Neutrophil (primary cell): ENCODE data around the gene EXOC3L1.
A peak's percentile ranks its signal among the peaks of the same experiment; 100 is the strongest.

Experiments used
- H3K27ac ChIP-seq: fragments of 200-600 bp; sonication (generic); 2 replicates; pipeline ENCODE4 v1.5.1; 2016; ENCODE audit warnings: mild to moderate bottlenecking, moderate library complexity
- H3K27me3 ChIP-seq: fragments of 200-600 bp; sonication (generic); 2 replicates; pipeline ENCODE4 v1.6.0; 2016; ENCODE audit warnings: mild to moderate bottlenecking
- H3K36me3 ChIP-seq: fragments of 200-600 bp; sonication (generic); 2 replicates; pipeline ENCODE4 v1.5.1; 2017
- H3K4me1 ChIP-seq, 2 experiments: fragments of 200-600 bp in 1 of 2; sonication (generic) in 1 of 2; 1 replicate in 1 of 2; 2 replicates in 1 of 2; pipeline versions ENCODE4 v1.5.1 to v1.6.1; 2013 to 2016; ENCODE audit warnings: low read depth in 1 of 2, low read length in 1 of 2, mild to moderate bottlenecking in 1 of 2, moderate library complexity in 1 of 2; ENCODE audit not compliant: control insufficient read depth in 1 of 2, insufficient read depth in 1 of 2
- H3K4me3 ChIP-seq, 2 experiments: fragments of 200-600 bp in 1 of 2; sonication (generic) in 1 of 2; 1 replicate in 1 of 2; 2 replicates in 1 of 2; pipeline ENCODE4 v1.5.1; 2013 to 2016; ENCODE audit warnings: low read depth in 1 of 2, low read length in 1 of 2, mild to moderate bottlenecking in 1 of 2, moderate library complexity in 1 of 2
- H3K9me3 ChIP-seq: fragments of 200-600 bp; sonication (generic); 2 replicates; pipeline ENCODE4 v1.5.1; 2016
- CTCF ChIP-seq: fragments of 200-600 bp; sonication (generic); IDR thresholded peaks from 2 replicates; pipeline ENCODE4 v1.5.1; 2016; ENCODE audit warnings: antibody characterized with exemption

EXOC3L1 gene

DNA sequence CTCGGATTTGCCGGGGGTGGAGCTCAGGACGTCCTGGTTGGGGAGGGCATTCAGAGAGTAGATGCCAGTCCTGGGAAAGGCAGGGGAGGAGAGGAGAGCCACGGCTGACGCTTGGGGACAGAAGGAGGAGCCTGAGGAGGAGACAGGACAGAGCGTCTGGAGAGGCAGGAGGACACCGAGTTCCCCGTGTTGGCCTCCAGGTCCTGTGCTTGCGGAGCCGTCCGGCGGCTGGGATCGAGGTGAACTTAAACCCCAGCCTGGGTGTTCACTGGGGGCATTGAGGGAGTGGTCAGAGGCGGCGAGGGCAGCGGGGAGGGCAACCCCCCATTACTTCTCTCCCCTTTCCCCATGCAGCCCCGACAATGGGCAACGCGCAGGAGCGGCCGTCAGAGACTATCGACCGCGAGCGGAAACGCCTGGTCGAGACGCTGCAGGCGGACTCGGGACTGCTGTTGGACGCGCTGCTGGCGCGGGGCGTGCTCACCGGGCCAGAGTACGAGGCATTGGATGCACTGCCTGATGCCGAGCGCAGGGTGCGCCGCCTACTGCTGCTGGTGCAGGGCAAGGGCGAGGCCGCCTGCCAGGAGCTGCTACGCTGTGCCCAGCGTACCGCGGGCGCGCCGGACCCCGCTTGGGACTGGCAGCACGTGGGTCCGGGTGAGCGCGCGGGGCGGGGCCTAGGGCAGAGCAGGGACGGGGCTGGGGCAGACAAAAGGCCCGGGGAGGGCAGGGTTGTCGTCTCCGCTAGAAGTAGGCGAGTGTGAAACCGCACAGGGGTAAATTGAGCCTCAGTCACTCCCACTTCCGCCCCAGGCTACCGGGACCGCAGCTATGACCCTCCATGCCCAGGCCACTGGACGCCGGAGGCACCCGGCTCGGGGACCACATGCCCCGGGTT is 15.9 kb downstream of the EXOC3L1 start:
- Histone ChIP-seq H3K27ac (no peak overlapping the region), H3K36me3 (no peaks in the 10 kb centered on the region), H3K9me3 (no peaks in the 10 kb centered on the region), H3K4me3 (peak overlapping the region; percentile 20 to 60), H3K4me1 (peaks cover 33 to 38% of the 10 kb centered on the region in 2 experiments), H3K27me3 (peaks cover 100% of the 10 kb centered on the region)
- TF ChIP-seq CTCF, result no peak

GRCh38 chr16:67173323-67173722 is 16.6 kb downstream of the EXOC3L1 start:
- Histone ChIP-seq H3K9me3 (no peaks in the 10 kb centered on the region), H3K36me3 (no peaks in the 10 kb centered on the region), H3K27me3 (peaks cover 100% of the 10 kb centered on the region), H3K4me1 (peaks cover 32 to 33% of the 10 kb centered on the region in 2 experiments), H3K4me3 (peak overlapping the region in 1 of 2 experiments; percentile 60), H3K27ac (no peak overlapping the region)
- TF ChIP-seq CTCF, result no peak

- no peaks in the 10 kb centered on the region for H3K36me3 ChIP-seq
- H3K27ac ChIP-seq, result no peak overlapping the region
- peaks cover 100% of the 10 kb centered on the region for H3K27me3 ChIP-seq
- H3K4me1 ChIP-seq, result peaks cover 29% of the 10 kb centered on the region in 2 experiments
- H3K4me3 ChIP-seq, result peak overlapping the region; percentile 31 to 44
- no peak for TF ChIP-seq CTCF
- no peaks in the 10 kb centered on the region for H3K9me3 ChIP-seq
These were observed 18.8 kb downstream of the EXOC3L1 start for GRCh38 chr16:67170949-67171649.

GRCh38 chr16:67170168-67170948 is 19.6 kb downstream of the EXOC3L1 start, which contains the start of gene NOL3:
NOL3 (plus strand) TSS chr16:67170538.
- Histone ChIP-seq H3K27ac (no peak within 1 kb of the TSS), H3K9me3 (no peaks in the 10 kb centered on the region), H3K4me3 (peak within 1 kb of the TSS; percentile 40 to 44), H3K27me3 (peaks cover 100% of the 10 kb centered on the region), H3K4me1 (peaks cover 30 to 36% of the 10 kb centered on the region in 2 experiments), H3K36me3 (no peaks in the 10 kb centered on the region)
- no peak for TF ChIP-seq CTCF

- H3K36me3 ChIP-seq, result no peaks in the 10 kb centered on the region
- TF ChIP-seq CTCF, result peak; percentile 8
- peaks cover 33 to 42% of the 10 kb centered on the region in 2 experiments for H3K4me1 ChIP-seq
- peaks cover 100% of the 10 kb centered on the region for H3K27me3 ChIP-seq
- H3K4me3 ChIP-seq, result peak overlapping the region; percentile 40 to 44
- H3K27ac ChIP-seq, result no peak overlapping the region
- H3K9me3 ChIP-seq, result no peaks in the 10 kb centered on the region
These were observed 20.2 kb downstream of the EXOC3L1 start for GRCh38 chr16:67169642-67170167.
